Endothelial cell of umbilical vein (primary cell): Measurements from ENCODE around the gene DDX25.

Experiments used
- CTCF ChIP-seq, 2 donors: IDR thresholded peaks; 1 replicate in 1 of 2; 2 replicates in 1 of 2; pipeline ENCODE4 v1.5.1; 2011; ENCODE audit warnings: low read length in 2 of 2, mild to moderate bottlenecking in 2 of 2, moderate library complexity in 2 of 2, control low read depth in 1 of 2, inconsistent platforms in 1 of 2, low read depth in 1 of 2; ENCODE audit not compliant: insufficient read depth in 1 of 2; ENCODE audit errors: extremely low read depth in 1 of 2
- EZH2 ChIP-seq: IDR thresholded peaks from 2 replicates; pipeline ENCODE4 v1.6.1; 2012; ENCODE audit warnings: borderline replicate concordance, low read depth, mild to moderate bottlenecking, moderate library complexity, low read length, inconsistent platforms; ENCODE audit not compliant: severe bottlenecking
- FOS ChIP-seq: IDR thresholded peaks from 2 replicates; pipeline ENCODE4 v1.6.1; 2011; ENCODE audit warnings: mild to moderate bottlenecking, low read length, moderate library complexity, borderline replicate concordance; ENCODE audit not compliant: insufficient read depth
- MAX ChIP-seq: IDR thresholded peaks from 2 replicates; pipeline ENCODE4 v1.6.1; 2011; ENCODE audit not compliant: insufficient read depth, insufficient read length
- POLR2A ChIP-seq: IDR thresholded peaks from 2 replicates; pipeline ENCODE4 v1.6.1; 2012; ENCODE audit warnings: low read depth, mild to moderate bottlenecking, control low read depth, low read length
- POLR2AphosphoS5 ChIP-seq: IDR thresholded peaks from 2 replicates; pipeline ENCODE4 v1.6.1; 2012; ENCODE audit warnings: low read depth, mild to moderate bottlenecking, control low read depth, low read length, moderate library complexity; ENCODE audit not compliant: insufficient read depth

GRCh38 chr11:125977333-125977732 lies 73.0 kb downstream of the DDX25 start:
- TF ChIP-seq FOS (no peak), CTCF (IDR thresholded peaks at IDR 0.05; ENCODE audit: extremely low read depth in 1 of 2, insufficient read depth in 1 of 2, low read depth in 1 of 2, low read length in 2 of 2) (no peak), POLR2AphosphoS5 (no peak), POLR2A (no peak), EZH2 (no peak), MAX (no peak)
